ENCODE data around the gene OPRM1.

DNA sequence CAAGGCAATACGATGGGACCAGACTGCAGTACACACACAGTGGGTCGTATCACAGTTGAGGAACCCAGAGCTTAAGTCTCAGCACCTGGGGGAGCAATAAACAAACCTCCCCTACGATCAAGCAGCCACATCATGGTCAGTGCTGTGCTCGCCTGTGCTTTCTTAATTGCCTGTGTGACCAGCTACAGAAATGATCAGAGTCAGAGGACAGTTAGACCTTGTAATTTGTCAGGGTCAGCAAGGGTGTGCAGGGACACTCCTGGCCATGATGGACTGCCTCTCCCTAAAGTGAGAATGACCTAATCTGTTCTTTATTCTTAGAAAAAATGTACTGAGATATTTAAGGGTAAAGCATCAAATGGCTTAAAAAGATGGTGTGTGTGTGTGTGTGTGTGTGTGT, 78.4 kb downstream of the OPRM1 start:
- TF ChIP-seq, protein P1, sequence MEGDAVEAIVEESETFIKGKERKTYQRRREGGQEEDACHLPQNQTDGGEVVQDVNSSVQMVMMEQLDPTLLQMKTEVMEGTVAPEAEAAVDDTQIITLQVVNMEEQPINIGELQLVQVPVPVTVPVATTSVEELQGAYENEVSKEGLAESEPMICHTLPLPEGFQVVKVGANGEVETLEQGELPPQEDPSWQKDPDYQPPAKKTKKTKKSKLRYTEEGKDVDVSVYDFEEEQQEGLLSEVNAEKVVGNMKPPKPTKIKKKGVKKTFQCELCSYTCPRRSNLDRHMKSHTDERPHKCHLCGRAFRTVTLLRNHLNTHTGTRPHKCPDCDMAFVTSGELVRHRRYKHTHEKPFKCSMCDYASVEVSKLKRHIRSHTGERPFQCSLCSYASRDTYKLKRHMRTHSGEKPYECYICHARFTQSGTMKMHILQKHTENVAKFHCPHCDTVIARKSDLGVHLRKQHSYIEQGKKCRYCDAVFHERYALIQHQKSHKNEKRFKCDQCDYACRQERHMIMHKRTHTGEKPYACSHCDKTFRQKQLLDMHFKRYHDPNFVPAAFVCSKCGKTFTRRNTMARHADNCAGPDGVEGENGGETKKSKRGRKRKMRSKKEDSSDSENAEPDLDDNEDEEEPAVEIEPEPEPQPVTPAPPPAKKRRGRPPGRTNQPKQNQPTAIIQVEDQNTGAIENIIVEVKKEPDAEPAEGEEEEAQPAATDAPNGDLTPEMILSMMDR (IDR thresholded peaks at IDR 0.05) = no peak
- TF ChIP-seq POLR2A (IDR thresholded peaks at IDR 0.05) = no peak

Data from body of pancreas (tissue), 4 donors.